NCI-H446 treated with DMSO at 0.1 percent for 48 hours (cell line): ENCODE data around the gene TTC28.

Experiments used
- DNase-seq: peaks from one replicate; lab custom pipeline; 2025; lab: John Stamatoyannopoulos, UW

The TTC28 gene

GRCh38 chr22:28142361-28142961 lies 537.2 kb downstream of the TTC28 start:
- DNase-seq, result peak; percentile 41

GRCh38 chr22:28141614-28142013 lies 538.0 kb downstream of the TTC28 start:
- no peak for DNase-seq

DNA sequence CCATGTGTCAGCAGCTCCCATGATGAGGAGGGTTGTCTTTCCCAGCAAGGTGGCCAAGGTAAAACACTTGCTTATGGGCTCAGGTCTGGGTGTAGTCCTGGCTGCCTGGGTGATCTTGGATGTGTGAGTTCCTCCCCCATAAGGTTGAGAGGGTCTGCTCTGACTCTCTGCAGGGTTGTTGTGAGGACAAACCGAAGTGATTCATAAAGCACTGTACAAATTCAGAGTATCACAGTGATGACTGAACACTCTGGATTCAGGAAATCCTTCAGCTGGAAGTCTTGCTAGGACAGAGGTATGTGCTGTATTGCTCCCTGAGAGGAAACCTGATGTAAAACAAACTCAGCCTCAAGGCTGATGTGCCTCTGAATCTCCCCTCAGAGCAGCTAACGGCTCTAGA lies 539.7 kb downstream of the TTC28 start:
- no peak for DNase-seq

GRCh38 chr22:28139516-28139915 lies 540.1 kb downstream of the TTC28 start:
- DNase-seq, result no peak

- no peak for DNase-seq
Measured at GRCh38 chr22:28137036-28137435, 542.6 kb downstream of the TTC28 start.

DNA sequence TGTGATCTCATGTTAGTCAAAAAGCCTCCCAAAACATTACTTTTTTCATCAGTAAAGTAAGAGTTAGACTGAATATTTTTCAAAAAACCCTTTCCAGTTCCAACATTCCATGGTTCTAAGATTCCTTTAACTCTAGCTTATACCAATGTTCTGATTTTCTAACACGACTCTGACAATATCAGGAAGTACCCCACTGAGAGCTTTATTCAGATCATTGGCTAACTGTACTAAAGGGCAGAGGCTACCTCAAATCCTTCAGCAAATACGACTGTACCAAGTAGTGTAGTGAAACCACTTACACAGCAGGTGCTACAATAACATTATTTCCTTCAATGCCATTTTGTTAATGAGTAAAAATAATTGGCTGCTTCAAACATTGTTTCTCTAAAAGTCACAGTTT lies 547.2 kb downstream of the TTC28 start:
- DNase-seq, result no peak

- no peak for DNase-seq
Measured at GRCh38 chr22:28129319-28129962, 550.2 kb downstream of the TTC28 start.

- DNase-seq, result no peak
Measured at GRCh38 chr22:28128827-28129226, 550.8 kb downstream of the TTC28 start.

DNA sequence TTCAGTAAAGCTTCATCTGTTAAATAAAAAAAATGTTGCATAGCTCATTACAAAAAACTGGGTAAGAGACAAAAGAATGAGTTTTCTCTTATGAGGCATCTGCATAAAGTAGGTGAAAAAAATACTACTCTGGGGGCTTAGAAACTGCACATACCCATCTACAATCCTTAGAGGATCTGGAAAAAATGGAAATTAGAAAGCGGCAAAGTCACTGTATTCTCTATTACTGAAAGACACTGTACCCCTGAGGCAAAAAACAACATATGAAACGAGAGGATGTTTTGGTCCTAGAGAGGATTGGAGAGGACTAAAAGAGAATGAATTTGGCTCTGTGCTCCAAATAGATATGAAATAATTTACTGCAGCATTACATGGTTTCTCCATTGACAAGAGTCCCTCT lies 553.8 kb downstream of the TTC28 start:
- no peak for DNase-seq

DNA sequence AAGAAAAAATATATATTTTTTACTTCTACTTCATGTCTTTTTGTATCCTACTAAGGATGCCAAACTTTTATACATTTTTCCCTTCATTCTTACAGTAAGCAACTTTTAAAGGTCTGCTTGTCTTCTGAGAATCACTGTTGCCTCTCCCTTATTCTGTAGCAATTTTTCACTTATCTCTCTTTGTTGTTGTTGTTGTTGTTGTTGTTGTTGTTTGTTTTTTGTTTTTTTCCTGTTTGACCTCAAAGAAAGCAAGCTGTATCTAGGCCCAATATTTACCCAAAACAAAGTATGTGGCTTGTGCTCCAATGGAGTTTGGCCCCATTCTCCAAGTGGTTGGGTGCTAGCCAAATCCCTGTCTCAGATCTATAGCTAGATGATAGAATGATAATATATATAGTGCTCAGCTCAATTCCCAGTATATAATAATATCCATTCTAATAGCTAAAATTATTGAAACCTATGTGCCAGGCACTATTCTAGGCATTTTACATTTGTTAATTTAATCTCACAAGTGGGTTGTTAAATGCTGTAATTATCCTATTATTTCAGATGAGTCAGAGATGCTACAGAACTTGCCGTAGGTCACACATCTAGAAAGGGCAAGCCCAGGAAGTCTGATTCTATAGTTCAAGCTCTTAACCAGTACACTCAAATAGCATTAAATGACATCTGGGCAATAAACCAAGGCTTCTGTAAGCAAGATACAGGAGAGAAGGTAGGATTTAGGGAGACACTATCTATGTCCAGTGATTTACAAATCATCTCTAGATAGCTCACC lies 555.5 kb downstream of the TTC28 start:
- peak; percentile 14 for DNase-seq

DNA sequence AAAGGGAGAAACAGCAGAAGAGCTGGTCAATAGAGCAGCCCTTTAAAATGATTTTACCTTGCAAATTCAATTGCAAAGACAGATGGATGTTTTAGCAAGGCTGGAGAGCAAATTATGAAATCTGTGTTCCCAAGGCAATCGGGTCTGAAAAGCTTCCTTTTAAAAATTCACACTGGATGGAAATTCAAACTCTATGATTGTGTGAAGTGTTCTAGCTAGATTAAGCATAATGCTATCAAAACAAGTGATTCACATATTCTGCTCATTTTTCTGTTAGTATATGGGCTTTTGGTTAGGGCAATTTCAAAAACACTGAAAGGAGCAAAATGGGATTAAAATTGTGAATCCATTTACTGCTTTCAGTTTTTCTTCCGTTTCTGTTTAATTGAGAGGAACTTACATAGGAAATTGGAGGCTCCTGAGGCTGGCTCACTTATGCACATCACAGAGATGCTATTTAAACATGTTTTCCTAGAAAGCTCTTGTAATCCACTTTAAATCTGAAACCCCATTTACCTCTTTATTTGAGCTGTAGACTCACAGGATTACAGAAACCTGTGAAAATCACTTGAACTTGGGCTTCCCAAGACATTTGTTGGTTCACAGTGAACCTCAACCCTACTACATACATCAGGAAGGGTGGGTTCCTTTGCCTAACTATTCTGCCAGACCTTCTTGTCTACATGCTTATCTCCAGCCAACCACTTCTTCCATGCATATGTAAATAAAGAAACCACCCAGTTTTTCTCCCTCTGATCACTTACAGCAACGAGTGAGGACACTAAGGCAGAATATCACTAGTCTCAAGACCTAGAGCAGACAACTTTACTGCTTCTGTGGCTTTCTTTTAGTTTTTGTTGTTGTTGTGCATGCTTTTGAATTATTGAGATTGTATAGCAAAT lies 558.7 kb downstream of the TTC28 start:
- DNase-seq, result no peak

- DNase-seq, result no peak
Measured at GRCh38 chr22:28118957-28119631, 560.5 kb downstream of the TTC28 start.

- DNase-seq, result peak; percentile 51
Measured at GRCh38 chr22:28116219-28116673, 563.4 kb downstream of the TTC28 start.

DNA sequence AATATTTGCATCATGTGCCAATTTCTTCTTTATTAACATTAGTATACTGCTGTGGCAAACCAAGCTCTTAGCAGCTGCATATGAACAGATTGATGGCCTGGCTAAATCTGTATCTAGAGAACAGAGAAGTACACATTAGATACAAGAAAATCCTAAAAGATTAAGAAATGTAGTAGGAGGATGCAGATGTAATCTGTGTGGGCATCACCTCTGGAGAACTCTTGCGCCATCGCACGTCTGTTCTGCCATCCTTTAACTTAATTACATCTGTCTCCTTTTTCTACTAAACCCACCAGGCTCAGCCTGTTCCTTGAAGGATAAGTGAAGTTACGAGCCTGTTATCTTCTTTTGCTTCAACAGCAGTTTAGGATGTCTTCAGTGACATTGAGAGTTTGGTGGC lies 564.2 kb downstream of the TTC28 start:
- DNase-seq, result no peak

GRCh38 chr22:28112548-28113043 lies 567.0 kb downstream of the TTC28 start:
- peak; percentile 78 for DNase-seq

DNA sequence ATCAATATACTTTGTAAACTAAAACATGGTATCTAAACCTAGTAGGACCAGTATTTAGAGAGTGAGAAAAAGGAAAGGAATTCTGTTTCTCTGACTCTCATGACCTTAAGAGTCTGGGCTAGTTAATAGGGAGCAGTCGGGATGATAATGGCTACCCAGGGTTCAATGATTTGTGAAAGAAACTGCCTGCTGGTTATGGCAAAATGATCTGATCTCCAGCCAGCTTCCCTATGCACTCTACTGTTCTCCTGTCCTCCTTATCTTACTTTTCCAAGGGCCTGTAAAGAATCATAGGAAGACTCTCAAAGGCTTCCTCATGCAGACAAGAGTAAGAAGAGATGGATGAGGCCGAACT lies 567.5 kb downstream of the TTC28 start:
- DNase-seq, result no peak

DNA sequence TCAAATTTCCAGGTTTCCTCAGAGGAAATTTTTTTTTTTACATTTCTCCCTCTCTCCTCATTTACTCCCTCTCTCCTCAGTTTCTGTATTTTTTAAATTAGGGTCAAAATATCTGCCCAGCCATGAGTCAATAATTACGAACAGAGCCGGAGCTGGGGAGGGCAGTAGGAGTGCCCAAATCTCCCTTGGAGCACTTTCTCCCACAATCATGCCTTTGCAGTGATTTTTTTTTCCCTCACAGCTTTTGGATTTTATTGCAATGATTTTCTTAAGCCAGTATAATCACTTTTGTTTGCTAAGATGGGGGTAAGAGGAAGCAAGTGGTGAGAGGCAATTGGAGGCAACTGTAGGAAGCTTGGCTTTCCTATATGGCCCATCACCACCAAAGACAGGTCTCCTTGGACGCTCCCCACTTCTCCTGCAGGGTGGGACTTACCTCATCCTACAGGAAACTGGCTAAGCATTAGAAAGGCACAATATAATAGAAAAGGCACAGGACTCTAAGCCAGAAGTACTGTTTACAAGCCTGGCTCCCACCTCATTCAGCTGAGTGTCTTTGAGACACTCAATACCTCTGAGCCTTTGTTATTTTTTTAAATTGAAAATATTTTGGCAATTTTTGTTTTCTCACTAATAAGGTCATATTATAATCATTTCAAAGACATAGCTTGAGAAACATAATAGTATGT lies 568.0 kb downstream of the TTC28 start:
- DNase-seq, result no peak

- no peak for DNase-seq
Measured at GRCh38 chr22:28108851-28109250, 570.8 kb downstream of the TTC28 start.

- no peak for DNase-seq
Measured at GRCh38 chr22:28106617-28107016, 573.0 kb downstream of the TTC28 start.

- DNase-seq, result no peak
Measured at GRCh38 chr22:28105988-28106387, 573.7 kb downstream of the TTC28 start.

DNA sequence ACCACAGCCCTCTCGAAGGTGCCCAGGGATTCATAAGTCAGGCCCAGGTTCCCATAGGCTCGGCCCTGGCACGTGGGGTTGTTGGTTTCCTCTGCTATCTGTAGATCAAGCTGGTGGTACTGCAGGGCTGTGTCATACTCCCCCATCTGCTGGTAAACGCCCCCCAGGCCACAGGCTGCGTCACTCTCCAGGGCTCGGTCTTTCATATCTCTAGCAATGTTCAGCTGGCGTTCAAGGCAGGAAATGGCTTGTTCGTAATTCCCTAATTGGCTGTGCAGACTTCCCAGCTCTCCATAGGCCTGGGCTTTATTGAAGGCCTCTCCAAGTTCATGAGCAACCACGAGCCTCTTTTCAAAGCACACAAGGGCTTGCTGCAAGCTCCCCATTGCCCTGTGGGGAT lies 574.2 kb downstream of the TTC28 start:
- no peak for DNase-seq
